ENCODE data around the gene ZNF334. TPM values are rescaled to one million over a fixed set of nuclear protein-coding genes. Genes with fewer than 3 reads are reported as not detected.

The ZNF334 gene
- total RNA-seq, 1 experiment from 2014 or later: 19.5 TPM

DNA sequence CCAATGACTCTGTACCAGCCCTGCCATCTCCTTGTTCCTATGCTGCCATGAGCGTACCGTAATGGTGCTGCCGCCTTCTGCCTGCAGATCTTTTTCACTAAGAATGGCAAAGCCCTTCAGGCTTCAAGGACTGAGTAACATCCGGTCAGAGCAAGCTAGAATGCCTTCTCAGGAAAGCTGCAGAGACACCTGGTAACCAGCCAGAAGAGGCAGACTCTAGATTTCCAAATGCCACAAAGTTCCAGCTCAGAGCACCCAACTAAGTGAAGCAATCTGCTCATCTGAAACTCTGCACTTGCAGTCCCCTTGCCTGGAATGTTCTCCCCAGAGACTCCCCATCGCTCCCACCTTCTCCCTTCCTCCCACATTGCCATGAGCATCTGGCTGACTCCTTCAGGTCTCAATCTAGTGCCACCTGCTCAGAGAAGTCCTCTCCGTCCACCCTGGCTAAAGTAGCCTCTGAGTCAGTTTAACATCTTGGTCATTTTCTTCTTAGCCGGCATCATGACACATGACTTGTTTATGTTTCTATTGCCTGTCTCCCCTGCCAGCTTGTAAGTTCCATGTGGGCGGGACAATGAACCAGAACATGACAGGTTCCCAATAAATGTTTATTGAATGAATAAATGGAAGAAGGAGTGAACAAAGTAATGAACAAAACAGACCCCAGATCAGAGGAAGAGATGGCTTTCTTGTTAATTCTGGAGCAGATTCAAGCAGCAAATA lies 44.0 kb upstream of the ZNF334 start:
- H3K23ac ChIP-seq (ENCODE audit: insufficient read length, low read depth, low read length): no peak overlapping the region
- no peaks in the 10 kb centered on the region for H3K23me2 ChIP-seq (ENCODE audit: insufficient read length, low read depth, low read length, poor library complexity, severe bottlenecking)
- Mint-ChIP-seq H3K27me3 (ENCODE audit: low read depth) (no peaks in the 10 kb centered on the region), H3K36me3 (ENCODE audit: insufficient read depth in 1 of 3, low read depth in 3 of 3) (no peaks in the 10 kb centered on the region), H3K27ac (no peak overlapping the region; a peak in 1 of 7 replicates), H3K4me1 (peaks cover 56 to 65% of the 10 kb centered on the region in 2 experiments), H3K4me3 (no peak overlapping the region), H3K9me3 (no peaks in the 10 kb centered on the region)
- H3K4ac ChIP-seq (ENCODE audit: low read depth, low read length): no peak overlapping the region
- TF ChIP-seq, protein P1, sequence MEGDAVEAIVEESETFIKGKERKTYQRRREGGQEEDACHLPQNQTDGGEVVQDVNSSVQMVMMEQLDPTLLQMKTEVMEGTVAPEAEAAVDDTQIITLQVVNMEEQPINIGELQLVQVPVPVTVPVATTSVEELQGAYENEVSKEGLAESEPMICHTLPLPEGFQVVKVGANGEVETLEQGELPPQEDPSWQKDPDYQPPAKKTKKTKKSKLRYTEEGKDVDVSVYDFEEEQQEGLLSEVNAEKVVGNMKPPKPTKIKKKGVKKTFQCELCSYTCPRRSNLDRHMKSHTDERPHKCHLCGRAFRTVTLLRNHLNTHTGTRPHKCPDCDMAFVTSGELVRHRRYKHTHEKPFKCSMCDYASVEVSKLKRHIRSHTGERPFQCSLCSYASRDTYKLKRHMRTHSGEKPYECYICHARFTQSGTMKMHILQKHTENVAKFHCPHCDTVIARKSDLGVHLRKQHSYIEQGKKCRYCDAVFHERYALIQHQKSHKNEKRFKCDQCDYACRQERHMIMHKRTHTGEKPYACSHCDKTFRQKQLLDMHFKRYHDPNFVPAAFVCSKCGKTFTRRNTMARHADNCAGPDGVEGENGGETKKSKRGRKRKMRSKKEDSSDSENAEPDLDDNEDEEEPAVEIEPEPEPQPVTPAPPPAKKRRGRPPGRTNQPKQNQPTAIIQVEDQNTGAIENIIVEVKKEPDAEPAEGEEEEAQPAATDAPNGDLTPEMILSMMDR (conservative IDR thresholded peaks at IDR 0.05): no peak
- H2BK12ac ChIP-seq (ENCODE audit: insufficient read length, low read depth, low read length): no peak overlapping the region
- no peaks in the 10 kb centered on the region for H3K9me3 ChIP-seq (ENCODE audit: control insufficient read depth, low read depth, low read length)
- H3K18ac ChIP-seq (ENCODE audit: insufficient read length, low read depth, low read length): no peak overlapping the region
- no peak overlapping the region for H3K56ac ChIP-seq (ENCODE audit: insufficient read length, low read depth, low read length)
- H3K14ac ChIP-seq (ENCODE audit: insufficient read depth, low read length): no peak overlapping the region
- WGBS (ENCODE audit: extremely low coverage, insufficient read length, low lambda C conversion rate): no CpG with 5 or more reads among the region's 8 CpGs
- no peak for DNase-seq
- no peak overlapping the region for H3K9ac ChIP-seq (ENCODE audit: extremely low read depth, insufficient read length, low read length)
- H3K4me1 ChIP-seq (ENCODE audit: insufficient read depth, low read length): peaks cover 7% of the 10 kb centered on the region; the same call in 1 of the 2 replicates
- no peak overlapping the region for H4K91ac ChIP-seq (ENCODE audit: insufficient read length, low read depth, low read length)
- H3K4me2 ChIP-seq (ENCODE audit: insufficient read depth, insufficient read length, low read length): no peak overlapping the region
- no peaks in the 10 kb centered on the region for H3K79me1 ChIP-seq (ENCODE audit: insufficient read depth, low read depth, low read length, poor library complexity, severe bottlenecking)
- no peak overlapping the region for H2BK20ac ChIP-seq (ENCODE audit: low read depth, low read length, poor library complexity, severe bottlenecking)
- no peaks in the 10 kb centered on the region for H4K20me1 ChIP-seq (ENCODE audit: control insufficient read depth, insufficient read depth, insufficient read length)
- H3T11ph ChIP-seq (ENCODE audit: low read length): no peak overlapping the region
- no peaks in the 10 kb centered on the region for H3K27me3 ChIP-seq (ENCODE audit: insufficient read depth, low read length)
- H3K27ac ChIP-seq (ENCODE audit: insufficient read length, low read depth, low read length): no peak overlapping the region
- H2AFZ ChIP-seq (ENCODE audit: low read length): no peak overlapping the region
- H3K79me2 ChIP-seq (ENCODE audit: insufficient read depth, low read length): no peaks in the 10 kb centered on the region
- no peak overlapping the region for H2AK5ac ChIP-seq (ENCODE audit: insufficient read length, low read length)
- H4K8ac ChIP-seq (replicated peaks; ENCODE audit: insufficient read length, low read depth, low read length): no peak overlapping the region
- H2BK5ac ChIP-seq (ENCODE audit: insufficient read length, low read length): no peak overlapping the region
- H2BK15ac ChIP-seq (ENCODE audit: low read depth, low read length): no peak overlapping the region
- H4K5ac ChIP-seq (ENCODE audit: insufficient read length, low read depth, low read length): no peak overlapping the region
- H2BK120ac ChIP-seq (ENCODE audit: low read depth, low read length, poor library complexity, severe bottlenecking): no peak overlapping the region

Data from H9 (cell line).